K562 (cell line): ENCODE measurements around the gene IL1R1. TPM values are rescaled to one million over a fixed set of nuclear protein-coding genes. Genes with fewer than 3 reads are reported as not detected.

Source experiments
- ATAC-seq: fragments of 200-7000 bp; cut with Tn5 transposase; 3 replicates; pipeline ENCODE4 v1.9.1; 2020; ENCODE audit warnings: moderate library complexity
- BruUV-seq: library from RNA; stranded (reverse); fragments of 400-500 nt; replicated peaks from 2 replicates; lab custom pipeline; 2021; lab: Mats Ljungman, UMichigan
- CTCF ChIA-PET: fragments of 300-600 bp; formaldehyde crosslinking; extraction: SDS; loops from one replicate; lab custom pipeline; 2021; ENCODE audit warnings: low intra/inter-chr PET ratio; lab: Yijun Ruan, JAX
- POLR2A ChIA-PET: fragments of 300-600, 350-650 bp; sonication (Branson Sonifier 250); formaldehyde crosslinking; extraction: SDS; loops from one replicate; lab custom pipeline; 2021; ENCODE audit warnings: antibody characterized with exemption, inconsistent platforms; lab: Yijun Ruan, JAX
- DNase-seq, 4 experiments: peaks; one replicate each; pipeline versions ENCODE4 v3.0.0 to v3.0.0-alpha.2; 2011 to 2018; ENCODE audit warnings: low spot score in 3 of 4, mixed read lengths in 3 of 4; ENCODE audit errors: extremely low read depth in 1 of 4
- FAIRE-seq: peaks from 2 replicates; lab custom pipeline; 2011; peaks lifted over from hg19 to GRCh38; lab: Jason Lieb, UNC
- H2AFZ ChIP-seq: 2 replicates; pipeline ENCODE4 v1.6.0; 2011; ENCODE audit warnings: low read depth, low read length, control low read depth, inconsistent platforms
- H3K27ac ChIP-seq: fragments of 200-600 bp; 3 replicates; pipeline ENCODE4 v1.8.0; 2011; ENCODE audit warnings: low read depth, mild to moderate bottlenecking, control low read depth, inconsistent platforms, low read length, moderate library complexity, mixed read lengths; ENCODE audit errors: extremely low read depth
- H3K27me3 ChIP-seq, 2 experiments: fragments of 300-600 bp in 1 of 2; 2 replicates in 1 of 2; 3 replicates in 1 of 2; pipeline versions ENCODE4 v1.6.0 to v1.8.0; 2011; ENCODE audit warnings: inconsistent platforms in 2 of 2, low read length in 2 of 2, mild to moderate bottlenecking in 1 of 2, mixed read lengths in 1 of 2, moderate library complexity in 1 of 2; ENCODE audit not compliant: control insufficient read depth in 2 of 2, insufficient read depth in 2 of 2
- H3K36me3 ChIP-seq: fragments of 300-600 bp; 3 replicates; pipeline ENCODE4 v1.8.0; 2011; ENCODE audit warnings: mild to moderate bottlenecking, low read length, inconsistent platforms; ENCODE audit not compliant: control insufficient read depth, insufficient read depth
- H3K4me1 ChIP-seq, 2 experiments: fragments of 200-600 bp in 1 of 2; replicated peaks in 1 of 2; 2 replicates in 1 of 2; 3 replicates in 1 of 2; pipeline versions ENCODE4 v1.5.1 to v1.8.0; 2011; ENCODE audit warnings: inconsistent platforms in 2 of 2, low read length in 2 of 2, mild to moderate bottlenecking in 1 of 2, mixed read lengths in 1 of 2, moderate library complexity in 1 of 2; ENCODE audit not compliant: control insufficient read depth in 2 of 2, insufficient read depth in 2 of 2
- H3K4me2 ChIP-seq: 2 replicates; pipeline ENCODE4 v1.6.1; 2011; ENCODE audit warnings: low read length, control low read depth, inconsistent platforms, mixed read lengths; ENCODE audit not compliant: insufficient read depth
- H3K4me3 ChIP-seq: fragments of 200-600 bp; sonication (generic), shearing (Covaris generic); 2 replicates; pipeline ENCODE4 v1.5.1; 2016; ENCODE audit warnings: control low read depth, inconsistent platforms
- H3K79me2 ChIP-seq: fragments of 200-600 bp; 3 replicates; pipeline ENCODE4 v1.8.0; 2011; ENCODE audit warnings: low read length, inconsistent platforms; ENCODE audit not compliant: control insufficient read depth, insufficient read depth
- H3K9ac ChIP-seq, 2 experiments: 2 replicates each; pipeline versions ENCODE4 v1.6.0 to v1.6.1; 2011; ENCODE audit warnings: low read depth in 2 of 2, low read length in 2 of 2, control low read depth in 1 of 2, inconsistent platforms in 1 of 2, mild to moderate bottlenecking in 1 of 2, mixed read lengths in 1 of 2; ENCODE audit not compliant: insufficient read depth in 1 of 2
- H3K9me1 ChIP-seq: one replicate; pipeline ENCODE4 v1.6.0; 2011; ENCODE audit warnings: inconsistent platforms, mild to moderate bottlenecking, low read length, moderate library complexity; ENCODE audit not compliant: control insufficient read depth, insufficient read depth
- H3K9me3 ChIP-seq: replicated peaks from 2 replicates; pipeline ENCODE4 v1.5.1; 2011; ENCODE audit warnings: low read depth, low read length, inconsistent platforms; ENCODE audit not compliant: control insufficient read depth, insufficient read depth
- H4K20me1 ChIP-seq: replicated peaks from 2 replicates; pipeline ENCODE4 v1.6.1; 2011; ENCODE audit warnings: low read length, inconsistent platforms, mixed read lengths; ENCODE audit not compliant: control insufficient read depth, insufficient read depth
- HDAC2 ChIP-seq: fragments of 450-650 bp; IDR thresholded peaks from 2 replicates; pipeline ENCODE4 v1.6.1; 2016; ENCODE audit warnings: mild to moderate bottlenecking
- MEF2D ChIP-seq: conservative IDR thresholded peaks from 2 replicates; pipeline ENCODE4 v1.6.1; 2016; ENCODE audit warnings: low read depth, missing genetic modification characterization, missing compliant biosample characterization
- PRMT5 ChIP-seq: sonication (generic); formaldehyde crosslinking; IDR thresholded peaks from 2 replicates; pipeline ENCODE4 v1.5.0; 2020; ENCODE audit warnings: missing genetic modification reagents
- PYGO2 ChIP-seq: fragments of 450-650 bp; IDR thresholded peaks from 2 replicates; pipeline ENCODE4 v1.6.1; 2016; ENCODE audit warnings: mild to moderate bottlenecking, missing genetic modification characterization, moderate library complexity, missing compliant biosample characterization
- SIN3A ChIP-seq, 2 experiments: fragments of 150-350 bp in 1 of 2; IDR thresholded peaks; 2 replicates each; pipeline ENCODE4 v1.6.1; 2011 to 2016; ENCODE audit warnings: borderline replicate concordance in 2 of 2, low read depth in 2 of 2, low read length in 2 of 2, mild to moderate bottlenecking in 2 of 2, moderate library complexity in 2 of 2; ENCODE audit not compliant: control insufficient read depth in 1 of 2
- SLC30A9 ChIP-seq: fragments of 250-450 bp; sonication (Bioruptor Pico); IDR thresholded peaks from 2 replicates; pipeline ENCODE4 v1.8.0; 2022; ENCODE audit warnings: mild to moderate bottlenecking, moderate library complexity
- SNIP1 ChIP-seq: fragments of 450-650 bp; IDR thresholded peaks from 2 replicates; pipeline ENCODE4 v1.7.1; 2017; ENCODE audit warnings: low read depth, mild to moderate bottlenecking
- SRF ChIP-seq, 2 experiments: fragments of 250-450, 450-650 bp in 1 of 2; sonication (Bioruptor Pico) in 1 of 2; sonication (generic) in 1 of 2; formaldehyde crosslinking; IDR thresholded peaks; 2 replicates each; pipeline versions ENCODE4 v1.5.0 to v1.5.1; 2020 to 2022; ENCODE audit warnings: mild to moderate bottlenecking in 1 of 2, missing genetic modification reagents in 1 of 2
- TSC22D4 ChIP-seq: fragments of 450-650 bp; IDR thresholded peaks from 2 replicates; pipeline ENCODE4 v1.6.1; 2016; ENCODE audit warnings: missing genetic modification characterization, missing biosample characterization, control low read depth
- ZBTB7A ChIP-seq: IDR thresholded peaks from 2 replicates; pipeline ENCODE4 v1.6.1; 2011; ENCODE audit warnings: low read depth, mild to moderate bottlenecking, low read length, moderate library complexity, borderline replicate concordance; ENCODE audit not compliant: control insufficient read depth
- ZNF324 ChIP-seq: fragments of 250-450 bp; sonication (Bioruptor Pico); IDR thresholded peaks from 2 replicates; pipeline ENCODE4 v1.4.0; 2020; ENCODE audit warnings: mild to moderate bottlenecking
- ZNF830 ChIP-seq: fragments of 250-450 bp; sonication (Bioruptor Pico); IDR thresholded peaks from 2 replicates; pipeline ENCODE4 v1.5.0; 2021; ENCODE audit warnings: mild to moderate bottlenecking
- WGBS: fragments of 100-300 bp; shearing (Covaris generic); methylation state at CpG from one replicate; pipeline ENCODE4 v1.1.6; 2016; ENCODE audit warnings: low coverage, mixed read lengths; ENCODE audit not compliant: insufficient coverage; ENCODE audit errors: missing lambda C conversion rate; 5-methylcytosine and 5-hydroxymethylcytosine counted together
- in situ Hi-C: fragments of 300-500 bp; cut with MboI; formaldehyde crosslinking; loops from 4 replicates; pipeline ENCODE4 v1.15.0; 2018; ENCODE audit warnings: inconsistent platforms, mixed read lengths
- intact Hi-C: fragments of 100-400 bp; cut with micrococcal nuclease; formaldehyde crosslinking; loops from 2 replicates; pipeline ENCODE4 v1.14.2; 2022
- polyA plus RNA-seq, 8 experiments: library from polyadenylated mRNA; depleted of rRNA in 4 of 8; stranded (reverse) in 5 of 8; unstranded in 3 of 8; fragments of >200 nt; fragmentation: Nextera tagmentation in 2 of 8; fragmentation: Illumina TruSeq in 1 of 8; extraction: Ambion mirVana in 2 of 8; extraction: Trizol in 1 of 8; gene quantifications; 2 replicates each; pipeline versions ENCODE4 v1.2.1 to v1.2.3, GENCODE V29; 2011 to 2014; ENCODE audit warnings: inconsistent platforms in 1 of 8, missing spikeins in 1 of 8
- total RNA-seq, 7 experiments: library from RNA; depleted of rRNA in 6 of 7; stranded (reverse); fragments of >200 nt in 6 of 7; fragmentation: Illumina TruSeq in 2 of 7; extraction: Trizol in 2 of 7; gene quantifications; 2 replicates each; pipeline versions ENCODE4 v1.2.1 to v1.2.3, GENCODE V29; 2011 to 2021; ENCODE audit warnings: low replicate concordance in 1 of 7
- TF ChIP-seq, protein P1 (sequence below): fragments of 200-800 bp; sonication (Bioruptor generic); IDR thresholded peaks from 2 replicates; pipeline ENCODE4 v1.6.1; 2016; ENCODE audit warnings: missing genetic modification characterization, missing compliant biosample characterization
- TF ChIP-seq, protein P2 (sequence below): sonication (generic); formaldehyde crosslinking; IDR thresholded peaks from 2 replicates; pipeline ENCODE4 v1.8.1; 2023; ENCODE audit warnings: missing genetic modification reagents, mild to moderate bottlenecking, borderline replicate concordance

Gene IL1R1
- total and polyA plus RNA-seq, 9 of the 15 experiments (the other 6 are each of a cell fraction or from before 2014, with no cell fraction given), result 0.81 to 3.9 (median 1.6) TPM

DNA sequence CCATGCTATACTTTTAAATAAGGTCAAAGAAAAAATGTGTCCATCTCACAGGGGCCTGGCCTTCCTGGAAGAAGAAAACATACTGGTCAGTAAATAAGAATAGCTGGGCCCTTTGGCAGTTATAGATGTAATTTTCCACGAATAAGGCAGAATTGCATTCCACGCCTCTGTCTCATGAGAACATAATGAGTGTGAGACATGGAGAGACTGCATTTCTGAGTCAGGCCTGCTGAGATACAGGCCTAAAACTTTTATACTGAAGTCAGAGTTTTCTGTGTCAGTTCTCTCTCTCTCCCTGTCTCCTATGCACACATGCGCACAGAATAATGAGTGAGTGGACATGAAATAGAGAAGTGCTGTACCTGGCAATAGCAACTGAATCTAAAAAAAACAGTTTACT is 20.4 kb upstream of the IL1R1 start:
- CTCF ChIA-PET, result no interaction called here
- DNase-seq, result no peak
- Histone ChIP-seq H3K9me3 (no peaks in the 10 kb centered on the region), H3K27me3 (no peaks in the 10 kb centered on the region), H3K9ac (no peak overlapping the region), H3K9me1 (no peaks in the 10 kb centered on the region), H3K79me2 (no peaks in the 10 kb centered on the region), H3K27ac (no peak overlapping the region), H2AFZ (no peak overlapping the region), H3K36me3 (no peaks in the 10 kb centered on the region), H3K4me2 (no peak overlapping the region), H4K20me1 (no peaks in the 10 kb centered on the region), H3K4me3 (no peak overlapping the region), H3K4me1 (no peaks in the 10 kb centered on the region)
- intact Hi-C loops (no loop called here), in situ Hi-C loops (no loop called here)
- BruUV-seq, result no TSS peak
- 47% methylated on average over 3 of the region's 3 CpGs for WGBS
- FAIRE-seq, result no peak
- POLR2A ChIA-PET, result interaction anchor here (1.2 to 1.6 kb wide), 2 partner anchors 9 to 18 kb away, joined by 3 read pairs; no protein-coding TSS in a partner anchor
- ATAC-seq, result no peak
- TF ChIP-seq SNIP1, result no peak
- no peak for TF ChIP-seq ZNF324 (CRISPR knock-in tag)
- TF ChIP-seq SIN3A (IDR thresholded peaks at IDR 0.05; ENCODE audit: borderline replicate concordance in 2 of 2, control insufficient read depth in 1 of 2, low read depth in 2 of 2, low read length in 2 of 2), result no peak
- TF ChIP-seq SLC30A9, result no peak
- no peak for TF ChIP-seq PYGO2
- no peak for TF ChIP-seq MEF2D (tag)
- TF ChIP-seq, protein P1, sequence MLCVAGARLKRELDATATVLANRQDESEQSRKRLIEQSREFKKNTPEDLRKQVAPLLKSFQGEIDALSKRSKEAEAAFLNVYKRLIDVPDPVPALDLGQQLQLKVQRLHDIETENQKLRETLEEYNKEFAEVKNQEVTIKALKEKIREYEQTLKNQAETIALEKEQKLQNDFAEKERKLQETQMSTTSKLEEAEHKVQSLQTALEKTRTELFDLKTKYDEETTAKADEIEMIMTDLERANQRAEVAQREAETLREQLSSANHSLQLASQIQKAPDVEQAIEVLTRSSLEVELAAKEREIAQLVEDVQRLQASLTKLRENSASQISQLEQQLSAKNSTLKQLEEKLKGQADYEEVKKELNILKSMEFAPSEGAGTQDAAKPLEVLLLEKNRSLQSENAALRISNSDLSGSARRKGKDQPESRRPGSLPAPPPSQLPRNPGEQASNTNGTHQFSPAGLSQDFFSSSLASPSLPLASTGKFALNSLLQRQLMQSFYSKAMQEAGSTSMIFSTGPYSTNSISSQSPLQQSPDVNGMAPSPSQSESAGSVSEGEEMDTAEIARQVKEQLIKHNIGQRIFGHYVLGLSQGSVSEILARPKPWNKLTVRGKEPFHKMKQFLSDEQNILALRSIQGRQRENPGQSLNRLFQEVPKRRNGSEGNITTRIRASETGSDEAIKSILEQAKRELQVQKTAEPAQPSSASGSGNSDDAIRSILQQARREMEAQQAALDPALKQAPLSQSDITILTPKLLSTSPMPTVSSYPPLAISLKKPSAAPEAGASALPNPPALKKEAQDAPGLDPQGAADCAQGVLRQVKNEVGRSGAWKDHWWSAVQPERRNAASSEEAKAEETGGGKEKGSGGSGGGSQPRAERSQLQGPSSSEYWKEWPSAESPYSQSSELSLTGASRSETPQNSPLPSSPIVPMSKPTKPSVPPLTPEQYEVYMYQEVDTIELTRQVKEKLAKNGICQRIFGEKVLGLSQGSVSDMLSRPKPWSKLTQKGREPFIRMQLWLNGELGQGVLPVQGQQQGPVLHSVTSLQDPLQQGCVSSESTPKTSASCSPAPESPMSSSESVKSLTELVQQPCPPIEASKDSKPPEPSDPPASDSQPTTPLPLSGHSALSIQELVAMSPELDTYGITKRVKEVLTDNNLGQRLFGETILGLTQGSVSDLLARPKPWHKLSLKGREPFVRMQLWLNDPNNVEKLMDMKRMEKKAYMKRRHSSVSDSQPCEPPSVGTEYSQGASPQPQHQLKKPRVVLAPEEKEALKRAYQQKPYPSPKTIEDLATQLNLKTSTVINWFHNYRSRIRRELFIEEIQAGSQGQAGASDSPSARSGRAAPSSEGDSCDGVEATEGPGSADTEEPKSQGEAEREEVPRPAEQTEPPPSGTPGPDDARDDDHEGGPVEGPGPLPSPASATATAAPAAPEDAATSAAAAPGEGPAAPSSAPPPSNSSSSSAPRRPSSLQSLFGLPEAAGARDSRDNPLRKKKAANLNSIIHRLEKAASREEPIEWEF, result no peak
- TF ChIP-seq ZNF830 (CRISPR knock-in tag), result no peak
- no peak for TF ChIP-seq PRMT5 (CRISPR knock-in tag)
- TF ChIP-seq TSC22D4 (tag), result no peak
- no peak for TF ChIP-seq ZBTB7A
- no peak for TF ChIP-seq SRF (CRISPR knock-in tag; IDR thresholded peaks at IDR 0.05)
- TF ChIP-seq, protein P2, sequence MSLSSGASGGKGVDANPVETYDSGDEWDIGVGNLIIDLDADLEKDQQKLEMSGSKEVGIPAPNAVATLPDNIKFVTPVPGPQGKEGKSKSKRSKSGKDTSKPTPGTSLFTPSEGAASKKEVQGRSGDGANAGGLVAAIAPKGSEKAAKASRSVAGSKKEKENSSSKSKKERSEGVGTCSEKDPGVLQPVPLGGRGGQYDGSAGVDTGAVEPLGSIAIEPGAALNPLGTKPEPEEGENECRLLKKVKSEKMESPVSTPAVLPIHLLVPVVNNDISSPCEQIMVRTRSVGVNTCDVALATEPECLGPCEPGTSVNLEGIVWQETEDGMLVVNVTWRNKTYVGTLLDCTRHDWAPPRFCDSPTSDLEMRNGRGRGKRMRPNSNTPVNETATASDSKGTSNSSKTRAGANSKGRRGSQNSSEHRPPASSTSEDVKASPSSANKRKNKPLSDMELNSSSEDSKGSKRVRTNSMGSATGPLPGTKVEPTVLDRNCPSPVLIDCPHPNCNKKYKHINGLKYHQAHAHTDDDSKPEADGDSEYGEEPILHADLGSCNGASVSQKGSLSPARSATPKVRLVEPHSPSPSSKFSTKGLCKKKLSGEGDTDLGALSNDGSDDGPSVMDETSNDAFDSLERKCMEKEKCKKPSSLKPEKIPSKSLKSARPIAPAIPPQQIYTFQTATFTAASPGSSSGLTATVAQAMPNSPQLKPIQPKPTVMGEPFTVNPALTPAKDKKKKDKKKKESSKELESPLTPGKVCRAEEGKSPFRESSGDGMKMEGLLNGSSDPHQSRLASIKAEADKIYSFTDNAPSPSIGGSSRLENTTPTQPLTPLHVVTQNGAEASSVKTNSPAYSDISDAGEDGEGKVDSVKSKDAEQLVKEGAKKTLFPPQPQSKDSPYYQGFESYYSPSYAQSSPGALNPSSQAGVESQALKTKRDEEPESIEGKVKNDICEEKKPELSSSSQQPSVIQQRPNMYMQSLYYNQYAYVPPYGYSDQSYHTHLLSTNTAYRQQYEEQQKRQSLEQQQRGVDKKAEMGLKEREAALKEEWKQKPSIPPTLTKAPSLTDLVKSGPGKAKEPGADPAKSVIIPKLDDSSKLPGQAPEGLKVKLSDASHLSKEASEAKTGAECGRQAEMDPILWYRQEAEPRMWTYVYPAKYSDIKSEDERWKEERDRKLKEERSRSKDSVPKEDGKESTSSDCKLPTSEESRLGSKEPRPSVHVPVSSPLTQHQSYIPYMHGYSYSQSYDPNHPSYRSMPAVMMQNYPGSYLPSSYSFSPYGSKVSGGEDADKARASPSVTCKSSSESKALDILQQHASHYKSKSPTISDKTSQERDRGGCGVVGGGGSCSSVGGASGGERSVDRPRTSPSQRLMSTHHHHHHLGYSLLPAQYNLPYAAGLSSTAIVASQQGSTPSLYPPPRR (CRISPR knock-in tag), result no peak
- no peak for TF ChIP-seq HDAC2
